ENCODE measurements around the gene PID1.

Gene PID1

GRCh38 chr2:229270551-229271410 lies at the start of gene PID1:
Gene PID1, minus strand, starts transcription at chr2:229271287. Its CDS starts 244 bp downstream, at chr2:229271043.
- no peak for DNase-seq

GRCh38 chr2:229319558-229319957 lies 48.5 kb upstream of the PID1 start:
- DNase-seq = no peak

- no peak for DNase-seq
Observed at GRCh38 chr2:229314117-229314516, 43.0 kb upstream of the PID1 start.

- DNase-seq = no peak
Observed at GRCh38 chr2:229313591-229313990, 42.5 kb upstream of the PID1 start.

- DNase-seq = no peak
Observed at GRCh38 chr2:229301237-229301636, 30.1 kb upstream of the PID1 start.

GRCh38 chr2:229300790-229301189 lies 29.7 kb upstream of the PID1 start:
- no peak for DNase-seq

- DNase-seq = no peak
Observed at GRCh38 chr2:229300371-229300770, 29.3 kb upstream of the PID1 start.

- no peak for DNase-seq
Observed at GRCh38 chr2:229297247-229297646, 26.2 kb upstream of the PID1 start.

GRCh38 chr2:229296536-229296935 lies 25.4 kb upstream of the PID1 start:
- no peak for DNase-seq

GRCh38 chr2:229296016-229296415 lies 24.9 kb upstream of the PID1 start:
- no peak for DNase-seq

- no peak for DNase-seq
Observed at GRCh38 chr2:229287823-229288222, 16.7 kb upstream of the PID1 start.

- DNase-seq = no peak
Observed at GRCh38 chr2:229282758-229283546, 11.9 kb upstream of the PID1 start.

- no peak for DNase-seq
Observed at GRCh38 chr2:229279516-229279915, 8.4 kb upstream of the PID1 start.

GRCh38 chr2:229275506-229275905 lies 4.4 kb upstream of the PID1 start:
- no peak for DNase-seq

GRCh38 chr2:229273723-229274338 lies 2.7 kb upstream of the PID1 start:
- peak; percentile 21 for DNase-seq

GRCh38 chr2:229273006-229273722 lies 2.1 kb upstream of the PID1 start:
- no peak for DNase-seq

GRCh38 chr2:229269941-229270340 lies 1.1 kb downstream of the PID1 start:
- no peak for DNase-seq

GRCh38 chr2:229269146-229269545 lies 1.9 kb downstream of the PID1 start:
- DNase-seq = no peak

- DNase-seq = no peak
Observed at GRCh38 chr2:229268626-229269025, 2.5 kb downstream of the PID1 start.

GRCh38 chr2:229267080-229267479 lies 4.0 kb downstream of the PID1 start:
- DNase-seq = no peak

GRCh38 chr2:229265727-229266126 lies 5.4 kb downstream of the PID1 start:
- DNase-seq = no peak

- DNase-seq = no peak
Observed at GRCh38 chr2:229261599-229261998, 9.5 kb downstream of the PID1 start.

- DNase-seq = no peak
Observed at GRCh38 chr2:229261076-229261475, 10.0 kb downstream of the PID1 start.

All from NCI-H1417 treated with DMSO at 0.1 percent for 48 hours (cell line).